ENCODE results near the gene PPP1R14C.

PPP1R14C gene

GRCh38 chr6:150212778-150213177 is 69.9 kb downstream of the PPP1R14C start:
- Histone ChIP-seq H3K27me3 (ENCODE audit: control insufficient read depth, insufficient read depth, low read length) (no peaks in the 10 kb centered on the region), H3K27ac (no peak overlapping the region), H2AFZ (no peak overlapping the region), H3K9me3 (ENCODE audit: control insufficient read depth, low read length) (no peaks in the 10 kb centered on the region), H3K4me3 (ENCODE audit: low read depth, low read length) (no peak overlapping the region), H3K4me1 (no peaks in the 10 kb centered on the region), H3K4me2 (ENCODE audit: low read length) (no peak overlapping the region), H3K9ac (no peak overlapping the region), H3K36me3 (ENCODE audit: control insufficient read depth, insufficient read depth, low read length) (no peaks in the 10 kb centered on the region), H3K79me2 (no peaks in the 10 kb centered on the region)
- TF ChIP-seq CTCF (IDR thresholded peaks at IDR 0.05), result no peak

- no peak overlapping the region for H3K4me2 ChIP-seq (ENCODE audit: low read length)
- no peak overlapping the region for H3K9ac ChIP-seq
- H3K4me1 ChIP-seq, result no peaks in the 10 kb centered on the region
- H3K27ac ChIP-seq, result no peak overlapping the region
- H2AFZ ChIP-seq, result no peak overlapping the region
- no peaks in the 10 kb centered on the region for H3K79me2 ChIP-seq
- H3K36me3 ChIP-seq (ENCODE audit: control insufficient read depth, insufficient read depth, low read length), result no peaks in the 10 kb centered on the region
- no peaks in the 10 kb centered on the region for H3K27me3 ChIP-seq (ENCODE audit: control insufficient read depth, insufficient read depth, low read length)
- H3K4me3 ChIP-seq (ENCODE audit: low read depth, low read length), result no peak overlapping the region
- TF ChIP-seq CTCF (IDR thresholded peaks at IDR 0.05), result no peak
- no peaks in the 10 kb centered on the region for H3K9me3 ChIP-seq (ENCODE audit: control insufficient read depth, low read length)
Observed at GRCh38 chr6:150213301-150213700, 70.5 kb downstream of the PPP1R14C start.

GRCh38 chr6:150214310-150214709 is 71.5 kb downstream of the PPP1R14C start:
- Histone ChIP-seq H2AFZ (no peak overlapping the region), H3K27ac (no peak overlapping the region), H3K79me2 (no peaks in the 10 kb centered on the region), H3K36me3 (ENCODE audit: control insufficient read depth, insufficient read depth, low read length) (no peaks in the 10 kb centered on the region), H3K9ac (no peak overlapping the region), H3K4me1 (no peaks in the 10 kb centered on the region), H3K9me3 (ENCODE audit: control insufficient read depth, low read length) (no peaks in the 10 kb centered on the region), H3K27me3 (ENCODE audit: control insufficient read depth, insufficient read depth, low read length) (no peaks in the 10 kb centered on the region), H3K4me3 (ENCODE audit: low read depth, low read length) (no peak overlapping the region), H3K4me2 (ENCODE audit: low read length) (no peak overlapping the region)
- TF ChIP-seq CTCF (IDR thresholded peaks at IDR 0.05), result no peak

- Histone ChIP-seq H3K4me3 (ENCODE audit: low read depth, low read length) (no peak overlapping the region), H3K9me3 (ENCODE audit: control insufficient read depth, low read length) (no peaks in the 10 kb centered on the region), H3K9ac (no peak overlapping the region), H3K36me3 (ENCODE audit: control insufficient read depth, insufficient read depth, low read length) (no peaks in the 10 kb centered on the region), H2AFZ (no peak overlapping the region), H3K27ac (no peak overlapping the region), H3K4me1 (no peaks in the 10 kb centered on the region), H3K79me2 (no peaks in the 10 kb centered on the region), H3K27me3 (ENCODE audit: control insufficient read depth, insufficient read depth, low read length) (no peaks in the 10 kb centered on the region), H3K4me2 (ENCODE audit: low read length) (no peak overlapping the region)
- TF ChIP-seq CTCF (IDR thresholded peaks at IDR 0.05), result no peak
Observed at GRCh38 chr6:150220634-150221551, 78.0 kb downstream of the PPP1R14C start.

- Histone ChIP-seq H3K4me2 (ENCODE audit: low read length) (no peak overlapping the region), H3K27me3 (ENCODE audit: control insufficient read depth, insufficient read depth, low read length) (no peaks in the 10 kb centered on the region), H3K4me1 (no peaks in the 10 kb centered on the region), H2AFZ (no peak overlapping the region), H3K4me3 (ENCODE audit: low read depth, low read length) (no peak overlapping the region), H3K79me2 (no peaks in the 10 kb centered on the region), H3K27ac (no peak overlapping the region), H3K36me3 (ENCODE audit: control insufficient read depth, insufficient read depth, low read length) (no peaks in the 10 kb centered on the region), H3K9ac (no peak overlapping the region), H3K9me3 (ENCODE audit: control insufficient read depth, low read length) (no peaks in the 10 kb centered on the region)
- TF ChIP-seq CTCF (IDR thresholded peaks at IDR 0.05), result no peak
Observed at GRCh38 chr6:150224820-150225219, 82.0 kb downstream of the PPP1R14C start.

All from parathyroid adenoma (tissue), 2 donors.